ENCODE results near the gene DCAKD. TPM values are rescaled to one million over a fixed set of nuclear protein-coding genes. Genes with fewer than 3 reads are reported as not detected.

DCAKD gene
- polyA plus RNA-seq, 1 donor = 55.3 TPM

DNA sequence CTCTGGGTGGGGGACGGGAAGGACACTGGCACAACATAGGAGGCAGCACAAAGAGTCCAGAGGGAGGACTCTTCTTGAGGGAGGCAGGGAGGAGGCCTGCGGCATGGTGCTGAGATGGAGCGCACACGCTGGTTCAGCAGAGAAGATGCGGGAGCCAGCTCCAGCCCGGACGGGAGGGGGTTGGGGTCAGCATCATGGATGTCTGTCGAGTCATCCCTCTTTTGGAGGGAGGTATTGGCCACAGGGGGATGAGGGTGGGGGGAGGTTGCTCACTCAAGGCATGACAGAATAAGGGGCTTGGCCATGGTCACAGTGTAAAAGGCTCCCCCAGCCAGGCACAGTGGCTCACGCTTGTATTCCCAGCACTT lies 19.3 kb downstream of the DCAKD start:
- no peak for DNase-seq

DNA sequence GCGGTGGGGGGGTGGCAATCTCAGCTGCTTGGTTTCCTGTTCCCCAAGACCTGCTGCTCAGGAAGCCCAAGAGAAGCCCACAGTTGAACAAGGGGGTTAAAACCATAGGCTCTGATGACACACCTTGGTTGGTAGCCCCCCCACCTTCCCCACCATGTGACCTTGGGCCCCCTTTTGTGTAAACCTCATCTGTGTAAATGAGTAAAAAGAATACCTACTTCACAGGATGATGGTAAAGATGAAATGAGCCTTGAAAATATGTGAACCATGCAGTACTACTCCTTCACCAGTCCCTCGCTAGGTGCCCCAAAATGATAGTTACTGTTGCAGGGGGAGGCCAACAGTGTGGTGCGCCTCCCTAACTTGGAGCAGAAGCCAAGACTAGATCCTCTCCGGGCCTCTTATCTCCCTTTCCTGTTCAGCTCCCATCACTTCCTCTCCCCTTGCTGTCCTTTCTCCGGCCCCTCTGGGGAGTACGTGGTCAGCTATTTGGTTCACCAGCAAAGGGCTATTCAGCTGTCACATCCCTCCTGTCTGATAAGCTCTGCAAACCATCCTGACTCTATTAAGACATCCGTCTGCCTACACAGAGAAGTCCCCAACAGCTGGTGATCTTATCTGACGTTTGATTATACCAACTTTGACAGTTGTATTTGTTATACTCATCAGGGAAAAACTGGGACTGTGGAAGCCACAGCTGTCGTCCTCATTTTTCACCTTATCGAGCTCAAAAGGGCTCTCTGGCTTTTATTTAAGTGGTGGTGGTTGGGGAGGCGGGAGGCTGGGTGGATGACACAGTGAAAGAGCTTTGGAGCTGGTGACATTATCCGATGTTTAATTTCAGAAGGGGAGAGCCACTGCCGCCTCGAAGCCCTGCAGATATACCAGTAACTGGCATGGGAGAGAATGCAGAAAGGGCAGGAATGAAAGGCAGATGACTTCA lies 19.9 kb downstream of the DCAKD start:
- no peak for DNase-seq

DNA sequence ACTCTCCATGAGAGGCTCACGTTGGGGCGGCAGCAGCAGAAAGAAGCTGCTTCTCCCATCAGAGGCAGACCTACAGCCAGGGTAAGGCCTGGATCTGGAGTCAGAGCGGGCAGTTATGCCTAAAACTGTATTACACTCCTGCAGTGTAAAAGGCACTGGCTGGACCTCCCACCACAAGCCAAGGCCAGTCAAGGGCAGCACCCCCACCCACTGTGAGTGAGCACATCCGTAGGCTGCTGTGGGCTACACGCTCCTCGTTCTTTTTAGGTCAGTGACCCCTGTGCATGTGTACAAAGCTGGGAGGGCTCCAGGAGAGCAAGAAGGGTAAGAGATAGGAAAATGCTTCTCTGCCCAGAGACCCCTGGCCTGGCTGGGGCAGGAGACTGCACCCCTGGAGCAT lies 20.7 kb downstream of the DCAKD start:
- no peak for DNase-seq

DNA sequence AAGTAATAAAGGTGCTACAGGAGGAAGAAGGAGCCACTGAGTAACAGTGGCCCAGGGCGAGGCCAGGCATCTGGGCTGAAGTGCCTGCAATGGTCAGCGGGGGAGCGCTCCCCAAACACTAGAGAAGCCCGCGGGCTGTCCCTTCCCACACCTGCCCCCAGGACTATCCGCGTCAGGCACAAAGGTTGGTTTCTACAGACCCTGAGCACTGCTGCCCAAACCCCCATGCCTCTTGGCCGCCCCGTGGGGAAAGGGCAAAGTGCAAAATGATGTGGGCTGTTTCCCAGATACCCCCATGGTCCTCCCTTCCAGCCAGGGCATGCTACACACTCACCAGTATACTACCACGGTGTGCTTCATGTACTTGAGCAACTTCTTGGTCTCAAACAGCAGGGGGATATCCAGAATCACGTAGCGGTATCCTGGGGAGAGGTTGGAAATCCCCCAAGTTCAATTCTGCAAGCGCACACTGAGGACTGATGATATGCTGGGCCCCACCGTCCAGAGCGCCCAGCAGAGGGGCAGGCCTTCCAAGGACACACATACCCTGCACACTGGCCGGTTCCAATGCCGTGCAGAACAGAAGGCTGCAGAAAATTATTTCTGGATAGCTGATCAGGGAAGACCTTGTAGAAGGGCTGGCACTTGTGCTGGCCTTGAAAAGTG lies 21.5 kb downstream of the DCAKD start:
- no peak for DNase-seq

- DNase-seq = no peak
Observed at GRCh38 chr17:45029096-45029495, 22.3 kb downstream of the DCAKD start.

DNA sequence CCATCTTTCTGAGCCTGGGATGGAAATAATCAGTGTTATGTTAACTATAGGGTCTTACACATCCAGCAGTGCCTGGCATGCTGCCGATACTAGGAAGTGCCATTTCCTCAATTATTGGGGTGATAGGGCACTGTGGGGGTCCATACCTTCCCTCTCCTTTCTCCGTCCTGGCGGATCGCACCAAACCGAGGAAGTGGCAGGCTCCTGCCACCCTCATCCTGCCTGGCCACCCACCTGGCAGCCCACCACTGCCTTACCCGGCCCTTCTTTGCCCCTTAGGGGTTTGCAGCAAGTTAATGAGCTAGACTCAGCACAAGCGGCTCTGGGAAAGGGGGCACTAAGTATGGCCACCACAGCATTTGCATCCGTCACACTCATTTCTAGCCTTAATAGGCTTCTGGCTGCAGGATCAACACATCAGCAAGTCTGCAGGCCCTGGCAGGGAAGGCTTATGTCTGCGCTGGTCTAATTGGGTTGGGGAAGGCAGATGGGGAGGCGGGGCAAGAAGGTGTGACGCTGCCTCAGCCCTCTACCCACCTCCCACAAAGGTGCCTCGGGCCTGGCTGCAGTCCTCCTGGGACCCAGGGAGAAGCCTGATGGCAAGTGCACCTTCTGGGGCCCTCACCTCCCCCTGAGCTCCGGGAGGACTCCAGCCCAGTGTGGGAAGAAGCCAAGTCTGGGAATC lies 28.6 kb downstream of the DCAKD start:
- DNase-seq = no peak

- no peak for DNase-seq
Observed at GRCh38 chr17:45022288-45022648, 29.2 kb downstream of the DCAKD start.

DNA sequence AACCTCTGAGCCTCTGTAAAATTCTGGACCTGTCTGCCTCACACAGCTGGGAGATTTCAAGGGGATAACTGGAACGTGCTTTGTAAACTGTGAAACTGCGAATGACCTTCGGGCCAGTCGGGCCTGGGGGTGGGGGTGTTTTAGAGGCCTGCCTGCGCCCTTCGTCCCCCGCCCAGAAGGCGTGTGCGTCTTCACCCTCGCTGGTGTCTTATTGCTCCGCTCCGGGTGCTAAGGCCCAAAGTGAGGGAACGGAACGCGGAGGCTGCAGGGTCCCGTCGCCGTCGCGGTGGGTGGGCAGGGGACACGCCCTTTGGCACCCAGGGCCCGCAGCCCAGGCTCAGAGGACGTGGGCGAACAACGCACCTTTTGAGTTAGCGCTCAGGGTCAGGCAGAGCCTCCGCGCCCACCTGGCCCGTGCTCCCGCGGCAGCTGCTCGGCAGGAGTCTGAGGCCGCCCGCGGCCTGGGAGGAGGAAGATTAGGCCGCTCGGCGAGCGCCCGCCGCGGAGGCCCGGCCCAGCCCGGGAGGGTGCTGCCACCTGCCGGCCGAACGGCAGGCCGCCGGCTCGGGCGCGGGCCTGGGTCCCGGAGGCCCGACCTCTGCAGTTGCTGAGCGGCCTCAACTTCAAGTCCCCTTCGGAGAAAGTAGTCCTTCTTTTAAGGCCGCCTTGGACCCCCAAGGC lies 29.7 kb downstream of the DCAKD start:
- DNase-seq = no peak

- DNase-seq = no peak
Observed at GRCh38 chr17:45020354-45021138, 30.9 kb downstream of the DCAKD start.

- no peak for DNase-seq
Observed at GRCh38 chr17:45018848-45019711, 32.4 kb downstream of the DCAKD start.

- no peak for DNase-seq
Observed at GRCh38 chr17:45018514-45018847, 33.0 kb downstream of the DCAKD start.

GRCh38 chr17:45016823-45017222 lies 34.6 kb downstream of the DCAKD start:
- no peak for DNase-seq

DNA sequence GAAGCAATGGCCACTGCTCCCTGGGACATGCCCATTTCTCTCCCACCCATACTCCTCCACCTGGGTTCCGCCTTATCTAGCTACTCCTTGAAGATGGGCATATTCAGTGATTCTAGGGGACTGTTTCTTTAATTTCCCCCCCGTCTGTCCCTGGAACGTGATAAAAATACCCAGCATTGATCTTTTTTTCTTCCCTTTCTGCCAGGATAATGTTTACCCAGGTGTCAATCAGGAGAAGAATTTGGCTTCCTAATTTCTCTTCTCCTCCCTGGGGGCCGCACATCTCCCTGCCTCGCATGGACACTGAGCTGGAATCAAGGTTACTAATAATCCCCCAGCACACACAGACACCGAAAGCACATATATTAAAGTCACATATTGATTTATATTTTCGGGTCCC lies 35.2 kb downstream of the DCAKD start:
- no peak for DNase-seq

DNA sequence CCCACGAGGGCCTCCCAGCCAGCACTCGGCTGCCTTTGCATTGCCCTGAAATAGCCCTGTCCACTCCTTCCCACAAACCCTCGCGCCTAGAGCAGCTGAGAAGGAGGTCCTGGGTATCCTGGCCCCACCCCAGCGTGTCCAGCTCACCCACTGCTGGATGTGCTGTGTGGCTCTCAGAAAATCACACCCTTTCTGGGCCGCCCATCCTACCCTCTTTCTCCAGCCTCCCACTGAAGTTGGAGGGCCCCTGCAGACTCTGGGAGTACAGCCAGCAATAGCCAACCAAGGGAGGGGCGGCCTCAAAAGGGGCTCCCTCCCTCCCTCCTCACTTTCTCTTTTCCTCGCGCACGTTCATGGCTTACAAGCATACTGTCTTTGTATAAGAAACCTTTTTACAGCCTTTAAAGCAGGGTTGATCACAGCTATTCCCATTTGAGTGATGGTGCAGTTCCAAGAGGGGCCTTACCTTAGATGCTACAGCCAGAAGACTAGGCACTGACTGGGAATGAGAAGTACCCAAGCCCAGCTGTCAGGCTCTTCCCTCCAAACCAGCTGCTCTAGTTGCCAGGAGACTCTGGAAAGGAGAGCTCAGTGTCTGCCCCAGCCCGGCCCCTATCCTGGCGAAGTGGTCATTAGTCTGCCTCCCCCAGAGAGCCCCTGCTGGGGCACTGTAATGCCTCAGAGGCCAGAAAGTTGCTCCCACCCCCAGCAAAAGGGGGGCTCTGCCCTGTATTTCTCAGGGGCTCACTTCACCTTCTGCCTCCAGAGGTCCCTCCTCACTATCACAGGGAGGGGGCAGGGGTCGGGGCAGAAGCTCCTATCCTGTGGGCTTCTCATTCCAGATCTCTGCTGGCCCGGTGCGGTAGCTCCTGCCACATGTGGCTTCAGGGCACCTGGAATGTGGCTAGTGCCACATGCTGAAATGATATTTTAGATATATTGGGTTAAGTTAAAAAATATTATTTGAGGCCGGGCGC lies 38.1 kb downstream of the DCAKD start:
- DNase-seq = no peak

- DNase-seq = no peak
Observed at GRCh38 chr17:45011767-45012166, 39.7 kb downstream of the DCAKD start.

- no peak for DNase-seq
Observed at GRCh38 chr17:45009676-45010467, 41.6 kb downstream of the DCAKD start.

DNA sequence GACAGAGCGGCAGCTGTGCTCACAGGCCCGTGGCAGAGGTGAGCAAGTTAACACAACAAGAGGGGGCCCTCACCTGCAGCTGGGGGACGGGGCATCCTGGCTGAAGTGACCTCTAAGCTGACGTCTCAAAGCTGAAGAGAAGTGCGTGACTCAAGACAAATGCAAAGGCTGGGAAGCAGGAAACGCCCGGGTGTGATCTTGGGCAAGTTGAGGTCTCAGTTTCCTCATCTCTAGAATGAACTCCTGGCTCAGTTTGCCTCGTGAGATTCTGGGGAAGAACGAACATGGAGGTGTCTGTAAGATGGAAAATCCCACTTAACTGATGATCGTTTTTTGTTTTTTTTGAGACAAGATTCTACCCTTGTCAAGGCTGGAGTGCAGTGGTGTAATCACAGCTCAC lies 43.2 kb downstream of the DCAKD start:
- DNase-seq = no peak

GRCh38 chr17:45006927-45007461 lies 44.4 kb downstream of the DCAKD start:
- DNase-seq = no peak

Measured in left kidney (tissue), 2 donors.